Measurements from ENCODE around the gene TRUB2. TPM values are rescaled to one million over a fixed set of nuclear protein-coding genes. Genes with fewer than 3 reads are reported as not detected.

Gene TRUB2
- total RNA-seq, 2 donors from 2014 or later, result 24.5 to 40.0 TPM

DNA sequence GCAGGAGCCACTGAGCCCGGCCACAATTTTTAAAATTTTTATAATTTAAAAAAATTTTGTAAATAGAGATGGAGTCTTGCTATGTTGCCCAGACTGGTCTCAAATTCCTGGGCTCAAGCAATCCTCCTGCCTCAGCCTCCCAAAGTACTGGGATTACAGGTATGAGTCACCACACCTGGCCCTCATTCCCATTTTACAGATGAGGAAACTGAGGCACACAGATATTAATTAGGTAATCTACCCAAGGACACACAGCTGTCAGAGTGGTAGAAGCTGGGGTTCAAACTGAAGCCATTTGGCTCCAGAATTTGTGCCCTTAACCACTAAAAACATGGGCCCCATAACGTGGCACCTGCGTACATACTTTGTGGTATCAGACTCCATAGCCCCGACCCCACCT is 7.5 kb downstream of the TRUB2 start:
- Histone ChIP-seq H3K27me3 (no peaks in the 10 kb centered on the region), H3K9me3 (no peaks in the 10 kb centered on the region), H3K36me3 (no peaks in the 10 kb centered on the region), H3K27ac (no peak overlapping the region), H3K4me3 (no peak overlapping the region), H3K9ac (ENCODE audit: low read depth in 2 of 2, low read length in 2 of 2) (no peak overlapping the region), H3K4me1 (no peaks in the 10 kb centered on the region)
- TF ChIP-seq, protein P1, sequence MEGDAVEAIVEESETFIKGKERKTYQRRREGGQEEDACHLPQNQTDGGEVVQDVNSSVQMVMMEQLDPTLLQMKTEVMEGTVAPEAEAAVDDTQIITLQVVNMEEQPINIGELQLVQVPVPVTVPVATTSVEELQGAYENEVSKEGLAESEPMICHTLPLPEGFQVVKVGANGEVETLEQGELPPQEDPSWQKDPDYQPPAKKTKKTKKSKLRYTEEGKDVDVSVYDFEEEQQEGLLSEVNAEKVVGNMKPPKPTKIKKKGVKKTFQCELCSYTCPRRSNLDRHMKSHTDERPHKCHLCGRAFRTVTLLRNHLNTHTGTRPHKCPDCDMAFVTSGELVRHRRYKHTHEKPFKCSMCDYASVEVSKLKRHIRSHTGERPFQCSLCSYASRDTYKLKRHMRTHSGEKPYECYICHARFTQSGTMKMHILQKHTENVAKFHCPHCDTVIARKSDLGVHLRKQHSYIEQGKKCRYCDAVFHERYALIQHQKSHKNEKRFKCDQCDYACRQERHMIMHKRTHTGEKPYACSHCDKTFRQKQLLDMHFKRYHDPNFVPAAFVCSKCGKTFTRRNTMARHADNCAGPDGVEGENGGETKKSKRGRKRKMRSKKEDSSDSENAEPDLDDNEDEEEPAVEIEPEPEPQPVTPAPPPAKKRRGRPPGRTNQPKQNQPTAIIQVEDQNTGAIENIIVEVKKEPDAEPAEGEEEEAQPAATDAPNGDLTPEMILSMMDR (IDR thresholded peaks at IDR 0.05), result no peak
- no peak for DNase-seq
- intact Hi-C loops (cut with DNase I), result no loop called here

DNA sequence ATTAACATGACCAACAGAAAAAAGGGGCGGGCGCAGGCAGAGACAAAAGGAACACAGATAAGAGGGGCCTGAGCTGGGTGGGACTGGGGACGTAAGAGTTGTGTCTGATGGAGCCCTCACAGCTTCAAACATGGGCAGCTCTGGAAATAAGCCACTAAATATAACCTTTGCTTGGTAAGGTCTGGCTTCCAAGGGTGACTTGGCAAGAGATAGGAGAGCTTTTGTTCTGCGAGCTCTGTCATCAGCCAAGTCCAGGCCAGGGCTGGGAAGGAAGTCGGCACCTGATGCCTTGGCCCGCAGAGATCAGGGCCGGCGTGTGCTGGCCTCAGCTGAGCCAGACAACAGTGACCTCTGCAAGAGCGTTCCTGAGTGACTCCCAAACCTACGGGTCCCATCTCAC is 11.8 kb downstream of the TRUB2 start:
- no peaks in the 10 kb centered on the region for H3K9me3 ChIP-seq
- DNase-seq, result no peak
- no peak overlapping the region for H3K27ac ChIP-seq
- H3K27me3 ChIP-seq, result no peaks in the 10 kb centered on the region
- no peak overlapping the region for H3K4me3 ChIP-seq
- no peak overlapping the region for H3K9ac ChIP-seq (ENCODE audit: low read depth in 2 of 2, low read length in 2 of 2)
- no peaks in the 10 kb centered on the region for H3K4me1 ChIP-seq
- no peaks in the 10 kb centered on the region for H3K36me3 ChIP-seq
- TF ChIP-seq, protein P1 (IDR thresholded peaks at IDR 0.05), result no peak
- intact Hi-C loops (cut with DNase I), result no loop called here

DNA sequence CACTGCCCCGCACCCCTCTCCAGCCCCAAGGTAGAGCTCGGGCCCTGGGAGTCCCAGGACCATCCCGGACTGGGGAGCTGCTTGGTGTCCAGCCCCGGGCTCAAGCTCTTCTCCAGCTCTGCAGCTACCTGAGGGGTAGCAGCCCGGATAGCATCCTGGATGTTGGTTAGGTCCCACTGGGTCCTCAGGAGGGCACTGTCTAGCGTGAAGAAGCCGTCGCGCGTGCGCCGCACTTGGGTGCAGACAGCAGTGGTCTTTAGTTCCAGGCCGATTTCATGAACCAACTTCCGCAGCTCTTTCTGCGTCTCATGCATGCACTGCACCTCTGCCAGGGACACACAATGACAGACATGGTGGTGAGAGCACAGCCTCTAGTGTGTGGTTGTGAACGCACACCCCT is 12.7 kb downstream of the TRUB2 start:
- no peak for DNase-seq
- Histone ChIP-seq H3K4me3 (no peak overlapping the region), H3K27me3 (no peaks in the 10 kb centered on the region), H3K27ac (no peak overlapping the region), H3K9ac (ENCODE audit: low read depth in 2 of 2, low read length in 2 of 2) (no peak overlapping the region), H3K4me1 (no peaks in the 10 kb centered on the region), H3K9me3 (no peaks in the 10 kb centered on the region), H3K36me3 (no peaks in the 10 kb centered on the region)
- TF ChIP-seq, protein P1 (IDR thresholded peaks at IDR 0.05), result no peak
- intact Hi-C loops (cut with DNase I), result no loop called here

DNA sequence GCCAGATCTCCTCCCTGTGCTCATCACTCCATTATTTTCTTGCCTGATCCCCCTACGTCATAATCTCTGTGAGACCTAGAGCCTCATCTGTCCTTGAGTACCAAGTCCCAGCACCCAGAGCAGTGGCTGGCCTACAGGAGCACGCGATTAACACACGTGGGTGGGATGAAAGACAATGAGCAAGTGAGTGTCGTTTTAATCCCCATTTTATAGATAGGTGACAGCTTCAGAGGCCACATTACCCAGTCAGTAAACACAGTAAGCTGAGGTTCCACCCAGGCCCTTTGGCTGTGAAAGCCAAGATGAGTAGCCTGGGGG is 17.3 kb downstream of the TRUB2 start:
- DNase-seq, result no peak
- no peaks in the 10 kb centered on the region for H3K36me3 ChIP-seq
- H3K27ac ChIP-seq, result no peak overlapping the region

DNA sequence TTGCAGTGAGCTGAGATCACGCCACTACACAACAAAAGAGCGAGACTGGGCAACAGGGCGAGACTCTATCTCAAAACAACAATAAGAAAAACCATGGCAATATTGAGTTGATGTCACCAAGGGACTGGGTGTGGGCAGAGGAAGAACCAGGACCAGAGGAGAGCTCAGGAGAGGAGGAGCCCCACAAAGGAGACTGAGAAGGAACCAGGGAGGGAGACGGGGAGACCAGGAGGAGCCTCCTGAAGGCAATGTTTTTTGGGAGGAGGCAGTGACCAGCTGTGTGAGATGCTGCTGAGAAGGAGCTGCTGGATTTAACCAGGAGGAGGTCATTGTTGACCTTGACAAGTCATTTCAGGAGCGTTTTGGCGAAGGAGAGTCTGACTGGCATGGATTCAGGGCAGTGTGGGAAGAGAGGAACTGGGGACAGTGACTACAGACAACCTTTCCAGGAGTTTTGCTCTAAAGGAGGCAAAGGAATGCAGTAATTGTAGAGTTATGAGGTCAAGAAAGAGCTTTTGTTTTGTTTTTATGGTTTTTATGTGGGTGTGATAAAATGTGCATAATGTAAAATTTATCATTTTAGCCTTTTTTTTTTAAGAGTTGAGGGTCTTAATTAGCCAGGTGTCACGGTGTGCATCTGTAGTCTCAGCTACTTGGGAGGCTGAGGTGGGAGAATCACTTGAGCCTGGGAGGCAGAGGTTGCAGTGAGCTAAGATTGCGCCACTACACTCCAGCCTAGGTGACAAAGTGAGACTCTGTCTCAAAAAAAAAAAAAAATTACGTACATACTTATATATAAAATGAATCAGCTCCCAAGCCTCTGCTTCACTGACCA is 17.9 kb downstream of the TRUB2 start:
- no peaks in the 10 kb centered on the region for H3K27me3 ChIP-seq
- H3K4me3 ChIP-seq, result no peak overlapping the region
- intact Hi-C loops (cut with DNase I), result no loop called here
- no peak overlapping the region for H3K27ac ChIP-seq
- no peaks in the 10 kb centered on the region for H3K36me3 ChIP-seq
- H3K9ac ChIP-seq (ENCODE audit: low read depth in 2 of 2, low read length in 2 of 2), result no peak overlapping the region
- TF ChIP-seq, protein P1 (IDR thresholded peaks at IDR 0.05), result no peak
- H3K9me3 ChIP-seq, result no peaks in the 10 kb centered on the region
- H3K4me1 ChIP-seq, result no peaks in the 10 kb centered on the region
- DNase-seq, result no peak

More for the DNA sequence above, 17.3 kb downstream of the TRUB2 start:
- TF ChIP-seq, protein P1 (IDR thresholded peaks at IDR 0.05), result no peak
- Histone ChIP-seq H3K9ac (ENCODE audit: low read depth in 2 of 2, low read length in 2 of 2) (no peak overlapping the region), H3K9me3 (no peaks in the 10 kb centered on the region), H3K4me3 (no peak overlapping the region), H3K4me1 (no peaks in the 10 kb centered on the region), H3K27me3 (no peaks in the 10 kb centered on the region)
- intact Hi-C loops (cut with DNase I), result no loop called here

Measured in colonic mucosa (tissue), 4 donors.